DOHH2 (cell line): Measurements from ENCODE around the gene NOP16.

Experiments used
- EZH2phosphoT487 ChIP-seq: fragments of 200-600 bp; sonication (generic); IDR thresholded peaks from 2 replicates; pipeline ENCODE4 v1.6.1; 2017; ENCODE audit warnings: borderline replicate concordance, mild to moderate bottlenecking, antibody characterized with exemption, low read length, moderate library complexity, mixed read lengths
- TF ChIP-seq, protein P1 (sequence below): fragments of 200-600 bp; sonication (generic); IDR thresholded peaks from one replicate; pipeline ENCODE4 v1.5.1; 2014; ENCODE audit warnings: antibody characterized with exemption, mild to moderate bottlenecking, low read depth, low read length; ENCODE audit not compliant: poor library complexity, severe bottlenecking

DNA sequence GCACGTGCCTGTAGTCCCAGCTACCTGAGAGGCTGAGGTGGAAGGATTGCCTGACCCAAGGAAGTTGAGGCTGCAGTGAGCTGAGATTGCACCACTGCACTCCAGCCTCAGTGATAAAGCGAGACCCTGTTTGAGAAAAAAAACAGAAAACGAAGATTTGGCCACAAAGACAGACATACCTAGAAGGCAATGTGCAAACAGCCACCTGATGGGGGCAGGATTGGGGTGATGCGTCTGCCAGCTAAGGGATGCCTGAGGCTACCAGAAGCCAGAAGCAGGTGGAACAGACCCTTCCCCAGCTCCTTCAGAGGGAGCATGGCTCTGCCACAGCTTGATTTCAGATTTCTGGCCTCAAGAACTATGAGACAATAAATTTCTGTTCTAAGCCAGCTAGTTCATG is 3.1 kb upstream of the NOP16 start:
- TF ChIP-seq, protein P1, sequence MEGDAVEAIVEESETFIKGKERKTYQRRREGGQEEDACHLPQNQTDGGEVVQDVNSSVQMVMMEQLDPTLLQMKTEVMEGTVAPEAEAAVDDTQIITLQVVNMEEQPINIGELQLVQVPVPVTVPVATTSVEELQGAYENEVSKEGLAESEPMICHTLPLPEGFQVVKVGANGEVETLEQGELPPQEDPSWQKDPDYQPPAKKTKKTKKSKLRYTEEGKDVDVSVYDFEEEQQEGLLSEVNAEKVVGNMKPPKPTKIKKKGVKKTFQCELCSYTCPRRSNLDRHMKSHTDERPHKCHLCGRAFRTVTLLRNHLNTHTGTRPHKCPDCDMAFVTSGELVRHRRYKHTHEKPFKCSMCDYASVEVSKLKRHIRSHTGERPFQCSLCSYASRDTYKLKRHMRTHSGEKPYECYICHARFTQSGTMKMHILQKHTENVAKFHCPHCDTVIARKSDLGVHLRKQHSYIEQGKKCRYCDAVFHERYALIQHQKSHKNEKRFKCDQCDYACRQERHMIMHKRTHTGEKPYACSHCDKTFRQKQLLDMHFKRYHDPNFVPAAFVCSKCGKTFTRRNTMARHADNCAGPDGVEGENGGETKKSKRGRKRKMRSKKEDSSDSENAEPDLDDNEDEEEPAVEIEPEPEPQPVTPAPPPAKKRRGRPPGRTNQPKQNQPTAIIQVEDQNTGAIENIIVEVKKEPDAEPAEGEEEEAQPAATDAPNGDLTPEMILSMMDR = no peak
- TF ChIP-seq EZH2phosphoT487 = no peak
